T-helper 22 cell (primary cell): ENCODE data around the gene REST.

Experiments used
- DNase-seq: peaks from one replicate; pipeline ENCODE4 v3.0.0-alpha.2; 2020; ENCODE audit warnings: low read depth

Gene REST

GRCh38 chr4:56978750-56979303, 71.1 kb downstream of the REST start, which contains the start of gene POLR2B:
POLR2B (plus strand) TSS chr4:56978896; CDS start chr4:56978986, 90 bp downstream.
- peak; percentile 74 for DNase-seq

- DNase-seq, result no peak
These were observed 71.8 kb downstream of the REST start for GRCh38 chr4:56979421-56980072.

GRCh38 chr4:56981795-56982201, 74.1 kb downstream of the REST start:
- no peak for DNase-seq

- DNase-seq, result no peak
These were observed 78.5 kb downstream of the REST start for GRCh38 chr4:56986192-56986591.

GRCh38 chr4:56986952-56987351, 79.3 kb downstream of the REST start:
- DNase-seq, result no peak

- DNase-seq, result no peak
These were observed 82.6 kb downstream of the REST start for GRCh38 chr4:56990109-56990905.

GRCh38 chr4:56995525-56995924, 87.8 kb downstream of the REST start:
- no peak for DNase-seq

GRCh38 chr4:56999751-57000150, 92.1 kb downstream of the REST start:
- DNase-seq, result no peak

GRCh38 chr4:57013543-57014120, 105.9 kb downstream of the REST start:
- DNase-seq, result no peak
